Measurements from ENCODE around the gene POLA1.

- no peak for TF ChIP-seq CTCF (conservative IDR thresholded peaks at IDR 0.05)
- TF ChIP-seq ZFX (IDR thresholded peaks at IDR 0.05) = no peak
These were observed 319.3 kb downstream of the POLA1 start for GRCh38 chrX:25012793-25013631.

All from C4-2B (cell line).